Measurements from ENCODE around the gene HIGD2A.

HIGD2A gene

GRCh38 chr5:176388444-176389134 lies at the start of gene HIGD2A, which contains the start of gene NOP16:
HIGD2A (plus strand) TSS chr5:176388751; CDS start chr5:176388820, 69 bp downstream.
NOP16 (minus strand) TSS chr5:176388598; CDS start chr5:176388539, 59 bp downstream.
- TF ChIP-seq ZNF274 (IDR thresholded peaks at IDR 0.05; ENCODE audit: low read depth, low read length), result no peak
- H3K4me3 ChIP-seq (ENCODE audit: low read length), result peak within 1 kb of the TSS; percentile 93

- H3K4me3 ChIP-seq (ENCODE audit: low read length), result no peak overlapping the region
- no peak for TF ChIP-seq ZNF274 (IDR thresholded peaks at IDR 0.05; ENCODE audit: low read depth, low read length)
Observed at GRCh38 chr5:176339304-176339703, 49.2 kb upstream of the HIGD2A start.

DNA sequence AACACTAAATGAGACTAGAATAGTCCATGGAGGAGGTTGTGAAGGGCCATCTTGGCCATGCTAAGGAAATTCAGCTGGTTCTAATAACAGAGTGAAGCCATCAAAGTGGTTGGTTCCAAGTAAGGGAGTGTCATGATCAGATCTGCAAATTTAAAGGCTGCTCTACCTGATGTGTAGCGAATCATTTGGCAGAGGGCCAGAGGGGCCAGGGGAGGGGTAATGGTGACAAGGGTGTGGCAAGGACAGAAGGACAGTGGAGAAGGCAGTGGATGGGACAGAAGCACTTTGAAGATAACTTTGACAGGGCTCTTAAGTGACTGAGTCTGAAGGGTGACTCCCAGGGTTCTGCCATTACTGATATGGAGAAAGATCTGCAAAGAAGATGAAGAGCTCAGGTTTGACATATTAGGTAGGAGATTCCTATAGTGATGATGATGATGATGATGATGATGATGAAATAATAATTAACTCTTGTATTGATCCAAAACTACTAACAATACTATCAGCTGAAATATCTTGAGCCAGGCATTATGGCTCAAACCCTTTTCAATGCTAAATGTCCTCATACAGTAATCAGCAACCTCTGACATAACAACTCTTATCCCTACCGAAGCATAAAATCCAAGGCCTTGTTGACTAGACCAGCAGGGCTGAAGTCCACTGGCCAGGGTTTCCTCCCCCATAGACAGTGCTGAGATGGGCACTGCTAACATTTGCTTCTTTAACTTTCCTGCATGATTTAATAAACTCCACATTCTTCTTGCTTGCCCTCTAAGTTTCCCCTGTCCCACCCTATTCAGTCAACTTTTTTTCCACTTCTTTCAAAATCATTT lies 47.0 kb upstream of the HIGD2A start:
- no peak overlapping the region for H3K4me3 ChIP-seq (ENCODE audit: low read length)
- TF ChIP-seq ZNF274 (IDR thresholded peaks at IDR 0.05; ENCODE audit: low read depth, low read length), result no peak

DNA sequence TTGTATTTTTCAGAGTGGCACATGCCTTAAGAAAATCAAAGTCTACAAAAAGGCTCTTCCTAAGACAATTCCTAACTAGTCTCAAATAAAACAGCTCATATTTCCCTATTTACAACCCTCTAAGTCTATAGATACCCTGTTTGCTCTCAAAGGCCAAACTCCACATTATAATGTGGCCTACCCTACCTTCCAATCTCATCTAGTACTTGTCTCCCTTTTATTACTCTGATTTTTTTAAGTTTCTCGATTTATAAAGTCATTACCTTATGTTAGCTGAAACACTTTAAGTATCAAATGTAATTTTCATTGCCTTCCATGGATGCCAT lies 46.4 kb upstream of the HIGD2A start:
- no peak for TF ChIP-seq ZNF274 (IDR thresholded peaks at IDR 0.05; ENCODE audit: low read depth, low read length)
- no peak overlapping the region for H3K4me3 ChIP-seq (ENCODE audit: low read length)

GRCh38 chr5:176342766-176343458 lies 45.6 kb upstream of the HIGD2A start:
- no peak overlapping the region for H3K4me3 ChIP-seq (ENCODE audit: low read length)

GRCh38 chr5:176350416-176350815 lies 38.1 kb upstream of the HIGD2A start:
- no peak for TF ChIP-seq ZNF274 (IDR thresholded peaks at IDR 0.05; ENCODE audit: low read depth, low read length)
- H3K4me3 ChIP-seq (ENCODE audit: low read length), result no peak overlapping the region

More at GRCh38 chr5:176342766-176343458, 45.6 kb upstream of the HIGD2A start:
- no peak for TF ChIP-seq ZNF274 (IDR thresholded peaks at IDR 0.05; ENCODE audit: low read depth, low read length)

GRCh38 chr5:176352116-176352878 lies 36.3 kb upstream of the HIGD2A start:
- TF ChIP-seq ZNF274 (IDR thresholded peaks at IDR 0.05; ENCODE audit: low read depth, low read length), result no peak
- H3K4me3 ChIP-seq (ENCODE audit: low read length), result no peak overlapping the region

DNA sequence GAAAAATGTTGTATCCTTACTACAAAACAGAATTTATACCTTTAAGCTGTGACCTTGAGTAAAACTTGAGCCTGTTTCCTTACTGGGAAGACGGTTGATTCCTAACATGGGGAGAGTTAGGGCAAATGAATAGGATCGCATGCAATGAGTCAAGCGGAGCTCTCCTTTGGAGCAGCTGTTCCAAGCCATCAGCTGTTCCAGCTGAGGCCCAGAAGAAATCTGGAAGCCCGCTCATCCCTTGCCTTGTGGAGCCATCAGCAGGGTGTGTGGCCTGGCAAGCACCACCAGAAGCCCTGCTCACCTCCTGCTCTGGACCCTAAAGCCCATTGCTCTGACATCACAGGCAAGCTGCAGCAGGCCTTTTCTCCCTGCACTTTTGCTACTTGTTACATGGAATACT lies 35.0 kb upstream of the HIGD2A start:
- H3K4me3 ChIP-seq (ENCODE audit: low read length), result no peak overlapping the region
- TF ChIP-seq ZNF274 (IDR thresholded peaks at IDR 0.05; ENCODE audit: low read depth, low read length), result no peak

DNA sequence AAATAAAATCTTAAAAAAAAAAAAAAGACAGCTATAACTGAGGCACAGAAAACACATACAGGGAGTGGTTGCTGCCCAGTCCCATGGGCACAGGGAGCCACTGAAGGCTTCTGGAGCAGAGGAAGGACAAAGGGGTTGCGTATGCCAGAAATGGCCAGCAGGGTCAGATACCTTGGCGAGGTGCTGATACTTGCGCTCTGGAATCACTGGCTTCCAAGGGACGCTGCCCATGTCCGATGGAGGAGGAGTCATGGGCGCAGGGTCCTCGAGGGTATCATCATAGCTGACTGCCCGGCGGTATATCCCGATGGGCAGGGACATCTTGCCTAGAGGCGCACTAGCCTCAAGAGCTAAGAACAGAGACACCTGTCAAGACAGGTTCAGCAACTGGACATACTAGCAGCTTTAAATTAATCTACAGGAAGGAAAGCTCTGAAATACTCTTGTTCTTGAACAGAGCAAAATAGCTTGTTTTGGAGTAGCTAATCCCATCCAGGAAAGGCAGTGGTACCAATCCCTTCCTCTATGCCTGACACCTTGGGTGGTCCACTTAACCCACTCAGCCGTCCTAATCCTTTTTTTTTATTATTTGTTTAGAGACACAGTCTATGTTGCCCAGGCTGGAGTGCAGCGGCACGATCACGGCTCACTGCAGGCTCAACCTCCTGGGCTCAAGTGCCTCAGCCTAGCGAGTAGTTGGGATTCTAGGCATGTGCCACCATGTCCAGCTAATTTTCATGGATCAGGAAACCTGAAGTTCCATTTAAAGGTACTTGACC lies 33.0 kb upstream of the HIGD2A start:
- no peak overlapping the region for H3K4me3 ChIP-seq (ENCODE audit: low read length)
- TF ChIP-seq ZNF274 (IDR thresholded peaks at IDR 0.05; ENCODE audit: low read depth, low read length), result no peak

DNA sequence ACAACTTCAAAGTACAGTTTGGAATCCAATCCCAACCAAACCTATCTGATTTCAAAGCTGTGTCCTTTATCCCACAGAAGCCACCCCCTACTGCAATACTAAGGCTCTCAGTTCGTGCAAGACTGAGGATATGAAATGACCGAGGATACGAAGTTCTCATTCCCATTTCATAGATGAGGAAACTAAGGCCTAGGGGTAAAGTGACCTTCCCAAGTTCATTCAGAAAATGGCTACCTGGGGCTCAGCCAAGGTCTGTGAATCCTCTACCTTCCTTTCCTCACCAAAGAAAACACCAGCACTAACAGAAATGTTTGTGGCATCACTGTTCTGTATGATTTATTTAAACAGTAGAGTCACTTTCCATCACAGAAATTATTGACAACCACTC lies 32.4 kb upstream of the HIGD2A start:
- no peak for TF ChIP-seq ZNF274 (IDR thresholded peaks at IDR 0.05; ENCODE audit: low read depth, low read length)
- no peak overlapping the region for H3K4me3 ChIP-seq (ENCODE audit: low read length)

DNA sequence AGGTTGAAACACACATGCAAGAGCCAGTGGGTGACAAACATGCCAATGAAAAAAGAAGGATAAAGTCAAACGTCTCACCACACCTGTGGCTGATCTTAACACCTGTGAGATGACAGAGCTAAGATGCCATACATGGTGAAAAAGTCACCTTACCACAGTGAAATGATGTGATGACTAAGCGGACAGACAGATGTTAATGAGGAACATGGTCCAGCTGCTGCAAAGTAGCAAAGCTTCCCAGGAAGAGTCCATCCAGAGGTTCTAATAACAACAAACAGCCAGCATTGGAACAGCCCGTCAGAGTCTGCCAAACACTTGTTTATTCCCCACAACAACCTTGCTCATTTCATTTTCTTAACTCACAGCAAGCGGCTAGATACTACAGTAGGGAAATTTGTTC lies 28.9 kb upstream of the HIGD2A start:
- no peak for TF ChIP-seq ZNF274 (IDR thresholded peaks at IDR 0.05; ENCODE audit: low read depth, low read length)
- H3K4me3 ChIP-seq (ENCODE audit: low read length), result no peak overlapping the region

- no peak for TF ChIP-seq ZNF274 (IDR thresholded peaks at IDR 0.05; ENCODE audit: low read depth, low read length)
- H3K4me3 ChIP-seq (ENCODE audit: low read length), result peak overlapping the region; percentile 97
Observed at GRCh38 chr5:176360894-176361436, 27.6 kb upstream of the HIGD2A start.

Data from GM08714 (cell line).